Stimulated activated CD8-positive, alpha-beta memory T cell treated with anti-CD3 and anti-CD28 coated beads, Interleukin-7, amount 100 ng/mL, for 1 hour (primary cell): ENCODE measurements around the gene MVB12B.
A peak's percentile ranks its signal among the peaks of the same experiment; 100 is the strongest.

ENCODE experiments used
- DNase-seq, 2 donors: peaks; one replicate each; pipeline ENCODE4 v3.0.0-alpha.2; 2020; ENCODE audit warnings: low read depth in 2 of 2

MVB12B gene

DNA sequence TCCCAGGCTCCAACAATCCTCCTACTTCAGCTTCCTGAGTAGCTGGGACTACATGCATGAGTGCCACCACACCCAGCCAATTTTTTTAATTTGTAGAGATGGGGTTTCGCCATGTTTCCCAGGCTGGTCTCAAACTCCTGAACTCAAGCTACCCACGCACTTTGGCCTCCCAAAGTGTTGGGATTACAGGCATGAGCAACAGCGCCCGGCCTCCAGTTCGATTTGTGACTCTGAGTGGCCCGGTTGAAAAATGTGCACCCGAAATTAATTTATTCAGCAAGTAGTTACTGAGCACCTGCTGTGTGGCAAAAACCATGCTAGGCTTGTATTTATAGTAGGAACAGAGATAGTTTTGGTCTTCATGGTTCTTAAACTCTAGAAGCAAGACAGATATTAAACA, 58.3 kb downstream of the MVB12B start:
- DNase-seq, result no peak

GRCh38 chr9:126386088-126386487, 59.5 kb downstream of the MVB12B start:
- DNase-seq, result no peak

GRCh38 chr9:126386776-126387175, 60.1 kb downstream of the MVB12B start:
- DNase-seq, result no peak

GRCh38 chr9:126388964-126389708, 62.5 kb downstream of the MVB12B start:
- no peak for DNase-seq

DNA sequence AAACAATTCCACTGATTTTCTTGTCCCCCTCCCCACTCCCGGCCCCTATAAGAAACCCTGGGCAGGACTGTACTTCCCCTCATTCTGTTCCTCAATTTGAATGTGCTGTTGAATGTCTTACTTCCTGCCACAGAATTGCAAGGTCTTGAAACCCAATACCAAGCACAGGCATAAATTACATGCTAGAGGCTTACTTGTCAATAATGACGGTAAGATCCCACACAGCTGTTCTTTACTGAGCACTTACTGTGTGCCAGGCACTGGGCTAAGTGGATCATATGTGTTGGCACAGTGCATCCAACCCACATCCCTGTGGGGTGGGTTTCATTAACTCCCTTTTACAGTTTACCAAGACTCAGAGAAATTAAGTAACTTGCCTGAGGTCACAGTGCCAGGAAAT, 63.4 kb downstream of the MVB12B start:
- DNase-seq, result no peak

DNA sequence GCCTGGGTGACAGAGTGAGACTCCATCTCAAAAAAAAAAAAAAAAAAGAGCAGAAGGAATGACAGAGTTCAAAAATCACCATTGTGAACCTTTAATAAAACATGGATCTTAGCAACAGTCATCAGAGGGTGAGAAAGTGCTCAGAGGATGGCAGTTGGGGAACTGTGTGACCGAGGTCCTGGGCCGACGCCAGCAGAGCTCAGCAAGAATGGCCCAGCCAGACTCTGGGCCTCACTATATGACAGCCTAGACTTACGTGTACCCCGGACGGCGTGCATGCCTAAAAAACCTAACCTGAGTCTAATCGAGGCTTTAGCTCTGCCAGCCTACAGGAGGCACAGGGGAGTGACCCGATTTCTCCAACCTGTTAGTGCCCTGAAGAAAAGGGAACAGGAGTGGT, 64.3 kb downstream of the MVB12B start:
- no peak for DNase-seq

DNA sequence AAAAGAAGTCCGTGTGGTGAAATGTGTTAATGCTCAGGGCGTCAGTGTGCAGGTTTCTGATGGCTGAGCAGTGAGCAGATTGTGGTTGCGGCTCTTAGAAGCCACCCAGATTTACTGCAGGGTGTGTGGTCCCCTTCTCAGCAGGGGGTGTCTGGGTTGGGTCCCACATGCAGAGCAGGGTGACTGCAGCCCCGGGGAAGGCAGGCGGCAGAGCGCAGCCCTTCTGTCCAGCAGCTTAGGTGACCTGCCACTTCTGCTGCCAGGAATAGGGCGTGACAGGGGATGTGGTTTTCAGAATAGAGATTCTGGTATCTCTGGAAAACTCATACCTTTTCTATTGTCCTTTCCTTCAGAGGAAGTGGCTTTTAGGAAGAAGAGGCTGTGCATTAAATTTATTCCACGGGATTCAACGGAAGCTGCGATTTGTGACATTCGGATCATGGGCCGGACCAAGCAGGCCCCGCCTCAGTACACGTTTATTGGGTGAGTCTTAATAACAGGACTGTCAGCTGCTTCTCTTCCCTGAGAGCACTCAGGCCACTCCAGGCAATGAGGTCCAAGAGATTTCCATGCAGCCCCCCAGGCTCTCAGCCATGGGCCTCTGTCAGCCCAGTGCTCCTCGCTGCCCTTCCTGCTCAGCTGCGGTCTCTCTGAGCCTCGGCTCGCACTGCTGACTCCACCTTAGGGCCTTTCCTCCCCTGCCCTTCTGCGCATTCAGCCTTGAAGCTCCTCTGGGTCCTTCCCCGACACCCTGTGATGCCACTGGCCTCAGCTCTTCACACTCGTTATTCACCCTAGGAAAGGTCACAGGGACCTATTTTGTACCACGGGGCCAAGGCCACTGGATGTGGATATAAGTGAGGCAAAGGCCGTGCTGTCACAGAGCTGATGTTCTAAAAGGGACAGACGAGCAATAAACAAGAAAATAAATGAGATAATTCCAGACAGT, 65.4 kb downstream of the MVB12B start:
- DNase-seq, result no peak

DNA sequence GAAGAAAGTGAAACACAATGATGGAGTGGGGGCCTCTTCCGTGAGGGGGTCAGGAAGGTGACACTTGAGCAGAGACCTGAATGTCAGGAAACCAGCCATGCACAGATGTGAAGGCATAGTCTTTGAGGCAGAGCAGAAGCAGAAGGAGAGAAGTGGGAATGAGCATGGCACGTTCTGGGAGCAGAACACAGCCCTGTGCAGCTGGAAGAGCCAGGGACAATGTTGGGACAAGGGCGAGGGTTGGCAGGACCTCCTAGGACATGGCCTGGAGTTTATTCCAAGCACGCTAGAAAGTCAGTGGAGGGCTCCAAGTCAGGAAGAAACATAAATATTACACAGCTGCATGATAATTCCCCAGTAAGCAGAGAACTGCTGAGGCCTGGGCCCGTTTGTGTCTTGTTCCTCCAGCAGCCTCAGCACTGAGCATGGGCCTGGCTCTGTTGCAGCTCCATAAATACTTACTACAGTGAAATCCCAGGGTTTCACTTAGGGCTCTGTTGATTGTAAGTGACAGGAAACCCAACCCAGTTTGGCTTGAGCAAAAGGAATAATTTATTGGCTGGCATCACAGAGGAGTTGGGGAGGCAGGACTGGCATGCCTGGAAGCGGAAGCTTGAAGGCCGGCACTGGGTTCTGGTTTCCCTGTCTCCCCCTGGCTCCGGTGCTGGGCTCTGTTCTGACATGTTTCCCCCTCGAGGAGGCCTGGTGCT, 66.2 kb downstream of the MVB12B start:
- no peak for DNase-seq

- DNase-seq, result no peak
These were observed 67.2 kb downstream of the MVB12B start for GRCh38 chr9:126393876-126394275.

GRCh38 chr9:126394802-126395201, 68.2 kb downstream of the MVB12B start:
- no peak for DNase-seq

GRCh38 chr9:126395439-126396212, 69.0 kb downstream of the MVB12B start:
- DNase-seq, result no peak

DNA sequence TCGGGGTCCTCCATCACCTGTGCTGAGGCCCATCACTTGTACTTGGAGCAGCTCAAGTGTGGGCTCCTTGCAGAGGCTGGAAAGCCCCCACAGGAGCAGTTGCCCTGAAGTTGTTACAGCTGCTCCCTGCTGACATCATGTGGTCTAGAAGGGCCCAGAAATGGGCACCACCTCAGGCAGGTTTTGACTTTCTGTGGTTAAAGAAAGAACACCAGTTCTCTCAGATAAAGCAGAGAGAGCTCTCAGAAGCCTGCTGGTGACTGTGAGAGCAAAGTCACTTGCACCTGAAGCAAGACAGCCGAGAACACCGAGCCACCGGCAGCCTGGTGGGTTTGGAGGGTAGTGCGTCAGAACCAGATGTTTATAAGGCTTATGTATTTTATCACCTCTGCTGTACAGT, 70.4 kb downstream of the MVB12B start:
- peak; percentile 32 to 35 for DNase-seq

DNA sequence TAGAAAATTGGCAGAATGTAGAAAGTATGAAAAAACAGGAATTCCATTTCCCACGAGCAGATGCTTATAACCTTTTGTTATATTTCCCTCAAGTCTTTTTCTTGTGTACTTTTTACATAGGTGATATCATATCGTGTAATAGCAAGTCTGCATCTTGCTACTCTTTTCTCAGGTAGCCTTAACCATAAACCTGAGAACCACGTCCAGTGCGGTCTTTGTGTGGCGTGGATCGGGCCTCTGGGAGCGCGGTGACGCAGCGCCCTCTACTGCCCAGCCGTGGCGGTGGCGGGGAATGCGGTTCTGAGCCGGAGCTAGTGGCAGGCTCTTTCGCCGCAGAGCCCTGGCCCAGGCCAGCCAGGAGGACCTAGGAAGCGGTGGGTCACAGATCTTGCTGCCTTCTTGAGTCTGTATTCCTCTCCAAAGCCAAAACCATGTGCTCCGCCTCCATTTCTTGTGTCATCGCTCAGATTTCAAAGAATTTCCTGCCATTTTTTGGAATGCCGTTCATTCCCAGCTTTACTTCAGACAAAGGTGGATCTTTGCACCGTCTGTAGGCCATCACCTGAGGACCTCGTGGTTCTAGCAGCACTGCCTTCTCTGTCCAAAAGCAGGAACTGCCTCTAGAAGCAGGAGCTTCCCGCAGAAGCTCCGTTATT, 71.9 kb downstream of the MVB12B start:
- DNase-seq, result peak; percentile 43 to 60

GRCh38 chr9:126399251-126399650, 72.6 kb downstream of the MVB12B start:
- no peak for DNase-seq

GRCh38 chr9:126399789-126400188, 73.2 kb downstream of the MVB12B start:
- no peak for DNase-seq

- no peak for DNase-seq
These were observed 73.9 kb downstream of the MVB12B start for GRCh38 chr9:126400571-126400970.

- DNase-seq, result no peak
These were observed 74.5 kb downstream of the MVB12B start for GRCh38 chr9:126401107-126401506.

DNA sequence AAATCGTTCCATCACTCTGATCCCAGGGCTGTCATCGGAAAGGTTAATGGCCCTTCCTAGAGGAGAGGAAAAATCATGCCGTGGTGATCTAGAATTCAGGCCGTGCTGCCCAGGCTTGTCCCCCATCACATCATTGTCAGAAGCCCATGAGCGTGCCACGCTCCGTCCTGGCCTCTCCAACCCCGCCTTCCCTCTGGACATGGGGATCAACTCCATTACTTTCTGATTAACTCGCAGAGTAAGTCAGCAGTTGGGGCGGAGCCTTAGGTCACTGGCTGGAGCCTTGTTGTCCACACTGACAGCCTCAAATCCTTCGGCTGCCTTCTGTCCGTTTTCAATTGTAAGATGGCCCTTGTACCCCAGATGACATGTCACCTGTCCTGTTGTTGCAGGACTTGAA, 75.0 kb downstream of the MVB12B start:
- DNase-seq, result no peak

DNA sequence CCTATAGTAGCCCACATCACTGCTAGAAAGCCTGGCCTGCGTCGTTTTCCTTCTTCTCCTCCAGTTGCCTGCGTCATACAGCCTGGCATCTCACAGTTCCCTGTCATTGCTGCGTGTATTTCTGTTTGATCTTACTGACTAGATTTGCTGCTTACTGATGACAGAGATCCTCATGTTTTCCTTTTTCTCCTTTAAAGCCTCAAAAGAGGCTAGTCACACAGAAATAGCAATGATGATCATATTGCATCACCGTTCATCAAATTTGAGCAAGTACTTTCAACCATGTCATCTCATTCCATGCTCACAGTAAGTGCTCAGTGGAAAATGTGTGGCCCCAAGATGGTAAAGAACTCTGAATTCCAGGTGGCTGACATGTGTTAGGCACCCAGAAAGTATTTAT, 76.8 kb downstream of the MVB12B start:
- no peak for DNase-seq

- DNase-seq, result no peak
These were observed 77.8 kb downstream of the MVB12B start for GRCh38 chr9:126404459-126404858.

- DNase-seq, result no peak
These were observed 79.5 kb downstream of the MVB12B start for GRCh38 chr9:126406075-126406667.
